ENCODE measurements around the gene CHL1. TPM values are rescaled to one million over a fixed set of nuclear protein-coding genes. Genes with fewer than 3 reads are reported as not detected.

CHL1 gene
- total RNA-seq, 2 donors from 2014 or later: 3.0 to 10.6 TPM

DNA sequence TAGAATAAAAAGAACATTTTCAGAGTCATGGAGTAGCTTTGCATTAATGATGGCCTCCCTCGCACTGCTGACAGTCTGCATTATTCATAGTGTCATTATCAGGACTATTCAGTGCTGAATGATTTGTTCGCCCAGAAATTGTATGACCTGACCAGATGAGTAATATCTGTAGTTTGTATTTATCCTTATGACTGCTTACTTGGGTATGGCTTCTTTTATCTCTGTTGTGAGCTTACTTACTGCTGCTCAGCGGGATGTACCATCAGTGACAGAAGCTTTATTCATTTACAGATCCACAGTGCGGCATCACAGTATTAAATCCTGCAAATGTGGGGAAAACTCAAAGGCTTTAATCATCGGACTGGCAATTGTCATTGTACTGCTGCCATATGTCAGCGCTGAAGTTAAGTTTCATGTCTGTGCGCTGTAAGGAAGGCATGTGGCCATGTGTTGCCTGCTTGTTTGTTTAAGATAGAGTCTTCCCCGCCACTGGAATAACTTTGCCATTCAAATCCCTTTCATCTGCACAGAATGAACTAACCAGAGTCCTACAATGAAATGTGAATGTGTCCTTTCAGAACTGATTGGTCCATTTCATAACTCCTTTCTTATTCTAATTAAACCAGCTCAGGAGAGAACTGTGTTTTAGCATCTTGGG lies 262.2 kb downstream of the CHL1 start:
- WGBS, 2 donors: 46 to 54% methylated on average over 8 of the region's 8 CpGs
- ATAC-seq: no peak
- intact Hi-C loops (cut with DNase I): no loop called here
- H3K27me3 ChIP-seq: no peaks in the 10 kb centered on the region
- H3K9me3 ChIP-seq: no peaks in the 10 kb centered on the region
- H3K36me3 ChIP-seq (replicated peaks in 1 of 2; ENCODE audit: insufficient read depth in 1 of 2, low read depth in 2 of 2): no peaks in the 10 kb centered on the region
- no peak overlapping the region for H3K27ac ChIP-seq
- no peak for TF ChIP-seq POLR2A (IDR thresholded peaks at IDR 0.05)
- TF ChIP-seq, protein P1, sequence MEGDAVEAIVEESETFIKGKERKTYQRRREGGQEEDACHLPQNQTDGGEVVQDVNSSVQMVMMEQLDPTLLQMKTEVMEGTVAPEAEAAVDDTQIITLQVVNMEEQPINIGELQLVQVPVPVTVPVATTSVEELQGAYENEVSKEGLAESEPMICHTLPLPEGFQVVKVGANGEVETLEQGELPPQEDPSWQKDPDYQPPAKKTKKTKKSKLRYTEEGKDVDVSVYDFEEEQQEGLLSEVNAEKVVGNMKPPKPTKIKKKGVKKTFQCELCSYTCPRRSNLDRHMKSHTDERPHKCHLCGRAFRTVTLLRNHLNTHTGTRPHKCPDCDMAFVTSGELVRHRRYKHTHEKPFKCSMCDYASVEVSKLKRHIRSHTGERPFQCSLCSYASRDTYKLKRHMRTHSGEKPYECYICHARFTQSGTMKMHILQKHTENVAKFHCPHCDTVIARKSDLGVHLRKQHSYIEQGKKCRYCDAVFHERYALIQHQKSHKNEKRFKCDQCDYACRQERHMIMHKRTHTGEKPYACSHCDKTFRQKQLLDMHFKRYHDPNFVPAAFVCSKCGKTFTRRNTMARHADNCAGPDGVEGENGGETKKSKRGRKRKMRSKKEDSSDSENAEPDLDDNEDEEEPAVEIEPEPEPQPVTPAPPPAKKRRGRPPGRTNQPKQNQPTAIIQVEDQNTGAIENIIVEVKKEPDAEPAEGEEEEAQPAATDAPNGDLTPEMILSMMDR (IDR thresholded peaks at IDR 0.05): no peak
- H3K4me1 ChIP-seq: no peaks in the 10 kb centered on the region
- H3K4me3 ChIP-seq: no peak overlapping the region
- no peak for DNase-seq

Small RNA genes within 50 kb of the gene (small RNA-seq; reads per million reads assigned to genes)
- not detected for gene RNU6-1194P

All from body of pancreas (tissue), 4 donors.